DOHH2 (cell line): ENCODE measurements around the gene ACO1.

ENCODE experiments used
- H3F3A ChIP-seq: fragments of 200-600 bp; sonication (generic), shearing (Covaris generic); 2 replicates; pipeline ENCODE4 v1.6.0; 2016; ENCODE audit warnings: antibody characterized with exemption, mild to moderate bottlenecking; ENCODE audit not compliant: control insufficient read depth, insufficient read depth
- H3K27ac ChIP-seq: fragments of 200-600 bp; sonication (generic); 2 replicates; pipeline ENCODE4 v1.5.1; 2014; ENCODE audit warnings: low read depth, mild to moderate bottlenecking, low read length, moderate library complexity
- H3K27me3 ChIP-seq: fragments of 200-600 bp; sonication (generic); 2 replicates; pipeline ENCODE4 v1.6.1; 2014; ENCODE audit warnings: mild to moderate bottlenecking, low read length, mixed read lengths; ENCODE audit not compliant: control insufficient read depth
- H3K36me3 ChIP-seq: fragments of 200-600 bp; sonication (generic); 2 replicates; pipeline ENCODE4 v1.6.1; 2014; ENCODE audit warnings: mild to moderate bottlenecking, low read length, moderate library complexity, mixed read lengths; ENCODE audit not compliant: control insufficient read depth
- H3K4me1 ChIP-seq: fragments of 200-600 bp; sonication (generic); 2 replicates; pipeline ENCODE4 v1.6.1; 2014; ENCODE audit warnings: mild to moderate bottlenecking, low read length, mixed read lengths; ENCODE audit not compliant: control insufficient read depth
- H3K4me2 ChIP-seq: fragments of 200-600 bp; sonication (generic); 2 replicates; pipeline ENCODE4 v1.6.0; 2014; ENCODE audit warnings: mild to moderate bottlenecking, low read length, moderate library complexity
- H3K4me3 ChIP-seq: fragments of 200-600 bp; sonication (generic); 2 replicates; pipeline ENCODE4 v1.5.1; 2014; ENCODE audit warnings: mild to moderate bottlenecking, low read length, mixed read lengths
- H3K79me2 ChIP-seq: fragments of 200-600 bp; sonication (generic); 2 replicates; pipeline ENCODE4 v1.6.1; 2014; ENCODE audit warnings: mild to moderate bottlenecking, low read length, mixed read lengths; ENCODE audit not compliant: control insufficient read depth
- H3K9me2 ChIP-seq: fragments of 200-600 bp; sonication (generic); replicated peaks from 2 replicates; pipeline ENCODE4 v1.6.1; 2014; ENCODE audit warnings: mild to moderate bottlenecking, low read length, mixed read lengths; ENCODE audit not compliant: control insufficient read depth
- H3K9me3 ChIP-seq: fragments of 200-600 bp; sonication (generic); 2 replicates; pipeline ENCODE4 v1.6.1; 2014; ENCODE audit warnings: antibody characterized with exemption, low read length, mixed read lengths; ENCODE audit not compliant: control insufficient read depth, insufficient read depth
- H4K20me1 ChIP-seq: fragments of 200-600 bp; sonication (generic); 2 replicates; pipeline ENCODE4 v1.6.0; 2014; ENCODE audit warnings: low read depth, mild to moderate bottlenecking, antibody characterized with exemption, low read length, moderate library complexity; ENCODE audit not compliant: control insufficient read depth, insufficient read depth
- CTCF ChIP-seq: fragments of 200-600 bp; sonication (generic); IDR thresholded peaks from one replicate; pipeline ENCODE4 v1.5.1; 2014; ENCODE audit warnings: antibody characterized with exemption, mild to moderate bottlenecking, low read depth, low read length; ENCODE audit not compliant: poor library complexity, severe bottlenecking
- EZH2phosphoT487 ChIP-seq: fragments of 200-600 bp; sonication (generic); IDR thresholded peaks from 2 replicates; pipeline ENCODE4 v1.6.1; 2017; ENCODE audit warnings: borderline replicate concordance, mild to moderate bottlenecking, antibody characterized with exemption, low read length, moderate library complexity, mixed read lengths

Gene ACO1

GRCh38 chr9:32360983-32361673 lies 23.3 kb upstream of the ACO1 start:
- Histone ChIP-seq H4K20me1 (no peaks in the 10 kb centered on the region), H3K9me2 (no peaks in the 10 kb centered on the region), H3K9me3 (no peaks in the 10 kb centered on the region), H3K79me2 (no peaks in the 10 kb centered on the region), H3K36me3 (no peaks in the 10 kb centered on the region), H3K4me3 (no peak overlapping the region), H3K4me1 (no peaks in the 10 kb centered on the region), H3K27me3 (no peaks in the 10 kb centered on the region), H3K27ac (no peak overlapping the region), H3F3A (no peaks in the 10 kb centered on the region), H3K4me2 (no peak overlapping the region)
- no peak for TF ChIP-seq CTCF
- no peak for TF ChIP-seq EZH2phosphoT487

GRCh38 chr9:32371279-32371678 lies 13.2 kb upstream of the ACO1 start:
- Histone ChIP-seq H3K4me3 (no peak overlapping the region), H3K4me1 (no peaks in the 10 kb centered on the region), H3K27me3 (no peaks in the 10 kb centered on the region), H3F3A (no peaks in the 10 kb centered on the region), H3K4me2 (no peak overlapping the region), H3K9me2 (no peaks in the 10 kb centered on the region), H3K27ac (no peak overlapping the region), H3K9me3 (no peaks in the 10 kb centered on the region), H3K36me3 (no peaks in the 10 kb centered on the region), H3K79me2 (no peaks in the 10 kb centered on the region), H4K20me1 (no peaks in the 10 kb centered on the region)
- no peak for TF ChIP-seq EZH2phosphoT487
- TF ChIP-seq CTCF = no peak

- Histone ChIP-seq H3K9me3 (no peaks in the 10 kb centered on the region), H3K27me3 (no peaks in the 10 kb centered on the region), H3K4me3 (no peak overlapping the region), H4K20me1 (no peaks in the 10 kb centered on the region), H3K9me2 (no peaks in the 10 kb centered on the region), H3K4me2 (no peak overlapping the region), H3K79me2 (no peaks in the 10 kb centered on the region), H3K4me1 (no peaks in the 10 kb centered on the region), H3K27ac (no peak overlapping the region), H3F3A (no peaks in the 10 kb centered on the region), H3K36me3 (no peaks in the 10 kb centered on the region)
- TF ChIP-seq CTCF (no peak), EZH2phosphoT487 (no peak)
Observed at GRCh38 chr9:32371679-32372078, 12.8 kb upstream of the ACO1 start.
